H1 (cell line): Measurements from ENCODE around the gene NRXN2. TPM values are rescaled to one million over a fixed set of nuclear protein-coding genes. Genes with fewer than 3 reads are reported as not detected.

Source experiments
- EZH2 ChIP-seq: fragments of 200-600 bp; sonication (generic); IDR thresholded peaks from 2 replicates; pipeline ENCODE4 v1.7.1; 2012; ENCODE audit warnings: low read depth, mild to moderate bottlenecking, moderate library complexity, low read length, inconsistent platforms; ENCODE audit not compliant: severe bottlenecking
- KDM4A ChIP-seq: IDR thresholded peaks from one replicate; pipeline ENCODE4 v1.7.1; 2012; ENCODE audit warnings: low read depth, mild to moderate bottlenecking, moderate library complexity, low read length, inconsistent platforms; ENCODE audit not compliant: severe bottlenecking
- RAD21 ChIP-seq, 2 experiments: IDR thresholded peaks in 1 of 2; conservative IDR thresholded peaks in 1 of 2; 2 replicates each; pipeline ENCODE4 v1.6.1; 2011; ENCODE audit warnings: low read depth in 2 of 2, low read length in 2 of 2, improper control_type of control experiment in 1 of 2, inconsistent platforms in 1 of 2, mild to moderate bottlenecking in 1 of 2, moderate library complexity in 1 of 2
- SP2 ChIP-seq: IDR thresholded peaks from 2 replicates; pipeline ENCODE4 v1.6.1; 2012; ENCODE audit warnings: mild to moderate bottlenecking, low read length, inconsistent platforms
- polyA plus RNA-seq, 7 experiments: library from polyadenylated mRNA; depleted of rRNA in 3 of 7; stranded (reverse) in 5 of 7; unstranded in 2 of 7; fragments of >200 nt in 5 of 7; fragments of 200-250 nt in 2 of 7; gene quantifications; 1 replicate in 5 of 7; 2 replicates in 1 of 7; 4 replicates in 1 of 7; pipeline versions ENCODE4 v1.2.1 to v1.2.3, GENCODE V29; 2011 to 2013; ENCODE audit warnings: missing spikeins in 2 of 7, mixed read lengths in 2 of 7
- total RNA-seq: library from RNA; stranded (reverse); fragmentation: NEBNext Ultra II Directional; extraction: Animal tissue kit (Norgen Biotek cat#: 25700); gene quantifications from 2 replicates; pipeline ENCODE4 v1.2.1, GENCODE V29; 2021
- TF ChIP-seq, protein P1 (sequence below): IDR thresholded peaks from 2 replicates; pipeline ENCODE4 v1.6.1; 2011; ENCODE audit warnings: low read depth, mild to moderate bottlenecking, low read length; ENCODE audit not compliant: insufficient read depth

NRXN2 gene
- total and polyA plus RNA-seq, 2 of the 8 experiments (the other 6 are each of a cell fraction or from before 2014, with no cell fraction given), result 1.3 to 11.5 TPM

- TF ChIP-seq SP2, result no peak
- no peak for TF ChIP-seq RAD21 (IDR thresholded peaks at IDR 0.05 in 1 of 2, conservative IDR thresholded peaks at IDR 0.05 in 1 of 2; ENCODE audit: low read depth in 2 of 2, low read length in 2 of 2)
- TF ChIP-seq KDM4A, result no peak
- TF ChIP-seq, protein P1, sequence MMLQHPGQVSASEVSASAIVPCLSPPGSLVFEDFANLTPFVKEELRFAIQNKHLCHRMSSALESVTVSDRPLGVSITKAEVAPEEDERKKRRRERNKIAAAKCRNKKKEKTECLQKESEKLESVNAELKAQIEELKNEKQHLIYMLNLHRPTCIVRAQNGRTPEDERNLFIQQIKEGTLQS, result no peak
- no peak for TF ChIP-seq EZH2
Measured at GRCh38 chr11:64616817-64617216, 106.2 kb downstream of the NRXN2 start (continued).
